A673 (cell line): ENCODE results near the gene CCDC169. TPM values are rescaled to one million over a fixed set of nuclear protein-coding genes. Genes with fewer than 3 reads are reported as not detected.

ENCODE experiments used
- BruUV-seq: library from RNA; stranded (reverse); fragments of 400-500 nt; replicated peaks from 2 replicates; lab custom pipeline; 2021; lab: Mats Ljungman, UMichigan
- CTCF ChIA-PET: fragments of 300-600 bp; sonication (Branson Sonifier 250); formaldehyde crosslinking; loops from one replicate; lab custom pipeline; 2022; ENCODE audit warnings: antibody characterized with exemption; lab: Charles Lee
- POLR2A ChIA-PET: fragments of 300-600 bp; sonication (Branson Sonifier 250); formaldehyde crosslinking; loops from one replicate; lab custom pipeline; 2022; ENCODE audit warnings: antibody characterized with exemption; ENCODE audit not compliant: low non-redundant PET; lab: Charles Lee
- DNase-seq: peaks from one replicate; pipeline ENCODE4 v3.0.0-alpha.2; 2015; ENCODE audit warnings: low spot score
- H3K27ac ChIP-seq: fragments of 200-600 bp; sonication (generic); 2 replicates; pipeline ENCODE4 v1.5.1; 2016; ENCODE audit warnings: mixed run types, low read depth, mild to moderate bottlenecking, mixed read lengths, antibody characterized with exemption, low read length; ENCODE audit not compliant: poor library complexity, severe bottlenecking
- H3K27me3 ChIP-seq: fragments of 200-600 bp; sonication (generic); replicated peaks from 2 replicates; pipeline ENCODE4 v1.6.1; 2017; ENCODE audit warnings: mixed run types, low read depth, mild to moderate bottlenecking, mixed read lengths, antibody characterized with exemption, low read length; ENCODE audit not compliant: insufficient read depth, poor library complexity
- H3K36me3 ChIP-seq: fragments of 200-600 bp; sonication (generic); 2 replicates; pipeline ENCODE4 v1.6.1; 2016; ENCODE audit warnings: mixed run types, mild to moderate bottlenecking, mixed read lengths, antibody characterized with exemption, low read length; ENCODE audit not compliant: insufficient read depth, poor library complexity, severe bottlenecking
- H3K4me1 ChIP-seq: fragments of 200-600 bp; sonication (generic); 2 replicates; pipeline ENCODE4 v1.6.1; 2017; ENCODE audit warnings: mixed run types, mild to moderate bottlenecking, mixed read lengths, antibody characterized with exemption, low read length; ENCODE audit not compliant: insufficient read depth, poor library complexity, severe bottlenecking
- H3K4me3 ChIP-seq: fragments of 200-600 bp; sonication (generic); 2 replicates; pipeline ENCODE4 v1.5.1; 2016; ENCODE audit warnings: low read depth, mixed run types, mild to moderate bottlenecking, mixed read lengths, low read length; ENCODE audit not compliant: poor library complexity, severe bottlenecking
- H3K9me3 ChIP-seq: fragments of 200-600 bp; sonication (generic); 2 replicates; pipeline ENCODE4 v1.6.1; 2016; ENCODE audit warnings: mixed run types, low read depth, mild to moderate bottlenecking, mixed read lengths, antibody characterized with exemption, low read length; ENCODE audit not compliant: poor library complexity, severe bottlenecking
- CTCF ChIP-seq: fragments of 300-800, 200-600 bp; sonication (generic); conservative IDR thresholded peaks from 2 replicates; pipeline ENCODE4 v1.5.1; 2017; ENCODE audit warnings: low read depth, mild to moderate bottlenecking, antibody characterized with exemption, low read length, moderate library complexity, mixed read lengths
- EZH2 ChIP-seq: fragments of 200-600 bp; sonication (generic); IDR thresholded peaks from 2 replicates; pipeline ENCODE4 v1.6.1; 2017; ENCODE audit warnings: borderline replicate concordance, low read depth, mild to moderate bottlenecking, mixed read lengths, antibody characterized with exemption, low read length; ENCODE audit not compliant: poor library complexity, severe bottlenecking
- intact Hi-C: fragments of 100-400 bp; cut with micrococcal nuclease; formaldehyde crosslinking; loops from one replicate; pipeline ENCODE4 v1.10.0; 2022; ENCODE audit not compliant: unreplicated experiment
- total RNA-seq: library from RNA; stranded (reverse); gene quantifications from 2 replicates; pipeline ENCODE4 v1.2.3, GENCODE V29; 2021

CCDC169 gene
- total RNA-seq, 1 experiment from 2014 or later: 14.3 TPM

- no peak overlapping the region for H3K4me3 ChIP-seq
- no peak for DNase-seq
- ChIA-PET POLR2A (no interaction called here), CTCF (no interaction called here)
- TF ChIP-seq CTCF (no peak), EZH2 (no peak)
- H3K36me3 ChIP-seq: no peaks in the 10 kb centered on the region
- no peak overlapping the region for H3K27ac ChIP-seq
- intact Hi-C loops: no loop called here
- no peaks in the 10 kb centered on the region for H3K27me3 ChIP-seq
- BruUV-seq: no TSS peak
- H3K9me3 ChIP-seq: no peaks in the 10 kb centered on the region
- H3K4me1 ChIP-seq: peaks cover 5% of the 10 kb centered on the region
Measured at GRCh38 chr13:36192166-36192565, 105.4 kb downstream of the CCDC169 start.

DNA sequence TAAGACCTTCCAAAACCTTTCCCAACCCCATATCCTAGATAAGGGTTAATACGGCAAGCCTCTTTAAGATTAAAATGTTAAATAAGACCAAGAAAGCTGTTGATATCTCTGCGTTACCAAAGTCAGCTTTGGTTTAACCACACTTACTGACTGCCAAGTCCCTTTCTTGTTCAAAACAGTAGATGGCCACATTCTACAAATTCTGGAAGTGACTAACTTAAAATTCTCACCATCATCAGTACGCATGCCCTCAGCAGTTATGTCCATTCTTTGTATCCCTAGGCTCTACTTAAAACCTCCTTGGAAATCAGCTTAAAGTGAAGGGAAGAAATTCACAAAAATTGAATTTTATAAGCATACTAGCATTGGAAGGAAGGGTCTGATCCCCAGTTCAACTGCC is 106.8 kb downstream of the CCDC169 start:
- no TSS peak for BruUV-seq
- intact Hi-C loops: no loop called here
- H3K9me3 ChIP-seq: no peaks in the 10 kb centered on the region
- TF ChIP-seq CTCF: no peak
- no peak for TF ChIP-seq EZH2
- H3K4me1 ChIP-seq: peaks cover 5% of the 10 kb centered on the region
- no peak overlapping the region for H3K4me3 ChIP-seq
- H3K36me3 ChIP-seq: no peaks in the 10 kb centered on the region
- DNase-seq: no peak
- no peak overlapping the region for H3K27ac ChIP-seq
- ChIA-PET CTCF (no interaction called here), POLR2A (no interaction called here)
- H3K27me3 ChIP-seq: no peaks in the 10 kb centered on the region

DNA sequence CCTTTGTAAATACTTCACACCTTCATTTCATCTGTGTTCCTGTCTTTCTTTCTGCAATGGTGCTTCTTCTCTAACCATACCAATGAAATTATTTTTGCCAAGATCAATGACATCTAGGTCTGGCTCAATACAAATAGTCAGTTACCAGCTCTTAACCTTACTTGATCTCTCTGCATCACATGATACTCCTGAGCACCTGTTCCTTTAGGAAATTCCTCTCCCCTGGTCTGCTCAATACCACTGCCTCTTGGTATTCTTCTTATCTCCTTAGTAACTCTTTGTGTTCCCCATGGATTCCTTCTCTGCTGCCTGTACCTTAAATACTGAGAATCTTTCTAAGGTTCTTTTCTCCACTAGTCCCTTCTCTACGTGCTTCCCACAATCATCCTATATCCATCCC is 109.2 kb downstream of the CCDC169 start:
- H3K9me3 ChIP-seq: no peaks in the 10 kb centered on the region
- ChIA-PET POLR2A (no interaction called here), CTCF (no interaction called here)
- no peaks in the 10 kb centered on the region for H3K36me3 ChIP-seq
- intact Hi-C loops: no loop called here
- H3K4me1 ChIP-seq: peaks cover 5% of the 10 kb centered on the region
- DNase-seq: no peak
- TF ChIP-seq CTCF (no peak), EZH2 (no peak)
- no peaks in the 10 kb centered on the region for H3K27me3 ChIP-seq
- no peak overlapping the region for H3K4me3 ChIP-seq
- BruUV-seq: no TSS peak
- H3K27ac ChIP-seq: no peak overlapping the region
